A549 (cell line): ENCODE data around the gene APBB2. TPM values are rescaled to one million over a fixed set of nuclear protein-coding genes. Genes with fewer than 3 reads are reported as not detected.
"Not testable (repeated sequence)": the region's sequence is repeated elsewhere in the genome, so short reads cannot be mapped to it uniquely, and the experiment has no call there.

Experiments
- ATAC-seq, 2 experiments: fragments of 200-7000 bp in 1 of 2; fragments of >200 bp in 1 of 2; cut with Nextera tagmentation in 1 of 2; cut with Tn5 transposase in 1 of 2; 3 replicates each; pipeline versions ENCODE4 v1.8.0 to v1.9.1; 2018 to 2020; ENCODE audit warnings: mild to moderate bottlenecking in 1 of 2, moderate library complexity in 1 of 2
- CTCF ChIA-PET: fragments of 300-600 bp; sonication (Branson Sonifier 250); formaldehyde crosslinking; extraction: SDS; loops from one replicate; lab custom pipeline; 2021; ENCODE audit warnings: antibody characterized with exemption, inconsistent platforms; lab: Yijun Ruan, JAX
- POLR2A ChIA-PET: fragments of 350-600 bp; formaldehyde crosslinking; extraction: SDS; loops from one replicate; lab custom pipeline; 2021; ENCODE audit warnings: antibody characterized with exemption, inconsistent platforms; lab: Yijun Ruan, JAX
- DNase-seq, 2 experiments: peaks; one replicate each; pipeline versions ENCODE4 v3.0.0 to v3.0.0-alpha.2; 2011 to 2016; ENCODE audit warnings: low read depth in 1 of 2, low spot score in 1 of 2
- FAIRE-seq: peaks from 2 replicates; lab custom pipeline; 2011; peaks lifted over from hg19 to GRCh38; lab: Jason Lieb, UNC
- H3K27ac ChIP-seq, 2 experiments: fragments of >200 bp; sonication (Bioruptor Twin); formaldehyde crosslinking; 3 replicates each; pipeline ENCODE4 v1.5.1; 2016 to 2017
- H3K4me1 ChIP-seq: fragments of >200 bp; sonication (Bioruptor Twin); formaldehyde crosslinking; 3 replicates; pipeline ENCODE4 v1.6.1; 2016
- H3K4me2 ChIP-seq: fragments of >200 bp; sonication (Bioruptor Twin); formaldehyde crosslinking; 3 replicates; pipeline ENCODE4 v1.6.1; 2016
- H3K4me3 ChIP-seq: fragments of >200 bp; sonication (Bioruptor Twin); formaldehyde crosslinking; 3 replicates; pipeline ENCODE4 v1.5.1; 2016
- H3K9me3 ChIP-seq: fragments of >200 bp; sonication (Bioruptor Twin); formaldehyde crosslinking; 3 replicates; pipeline ENCODE4 v1.6.1; 2016
- EHF ChIP-seq: fragments of 250-450 bp; sonication (Bioruptor Pico); IDR thresholded peaks from 2 replicates; pipeline ENCODE4 v1.5.0; 2020; ENCODE audit warnings: mild to moderate bottlenecking
- EP300 ChIP-seq, 2 experiments: fragments of >200 bp; sonication (Bioruptor Twin); formaldehyde crosslinking; IDR thresholded peaks; 2 replicates in 1 of 2; 3 replicates in 1 of 2; pipeline ENCODE4 v1.6.1; 2016 to 2017
- ESRRA ChIP-seq: fragments of 150-350 bp; IDR thresholded peaks from 2 replicates; pipeline ENCODE4 v1.6.1; 2014; ENCODE audit warnings: mild to moderate bottlenecking, low read length, borderline replicate concordance
- FOSB ChIP-seq: fragments of 250-450 bp; sonication (Bioruptor Pico); IDR thresholded peaks from 2 replicates; pipeline ENCODE4 v1.5.0; 2020; ENCODE audit warnings: mild to moderate bottlenecking, moderate library complexity
- GATA3 ChIP-seq: IDR thresholded peaks from 2 replicates; pipeline ENCODE4 v1.6.1; 2012; ENCODE audit warnings: borderline replicate concordance
- HOXA7 ChIP-seq: fragments of 250-450 bp; sonication (Bioruptor Pico); IDR thresholded peaks from 2 replicates; pipeline ENCODE4 v1.5.0; 2020; ENCODE audit warnings: mild to moderate bottlenecking, moderate library complexity
- HOXB13 ChIP-seq: fragments of 250-450 bp; sonication (Bioruptor Pico); IDR thresholded peaks from 2 replicates; pipeline ENCODE4 v1.5.0; 2020; ENCODE audit warnings: low read depth, mild to moderate bottlenecking, moderate library complexity
- JUNB ChIP-seq: fragments of >200 bp; sonication (Bioruptor Twin); formaldehyde crosslinking; IDR thresholded peaks from 2 replicates; pipeline ENCODE4 v1.6.1; 2016
- MYC ChIP-seq: IDR thresholded peaks from 2 replicates; pipeline ENCODE4 v1.6.1; 2012; ENCODE audit warnings: mild to moderate bottlenecking, inconsistent platforms, low read length, improper control_type of control experiment, borderline replicate concordance
- NPAS2 ChIP-seq: fragments of 250-450 bp; sonication (Bioruptor Pico); IDR thresholded peaks from 2 replicates; pipeline ENCODE4 v1.8.0; 2022; ENCODE audit warnings: mild to moderate bottlenecking, moderate library complexity, borderline replicate concordance
- PHF8 ChIP-seq: fragments of 200-600 bp; sonication (generic); IDR thresholded peaks from 2 replicates; pipeline ENCODE4 v1.6.1; 2016; ENCODE audit warnings: low read depth, mild to moderate bottlenecking, antibody characterized with exemption, moderate library complexity, borderline replicate concordance
- RARB ChIP-seq: fragments of 250-450 bp; sonication (Bioruptor Pico); IDR thresholded peaks from 2 replicates; pipeline ENCODE4 v1.8.0; 2021; ENCODE audit warnings: mild to moderate bottlenecking, moderate library complexity
- RFX5 ChIP-seq: fragments of 450-650 bp; IDR thresholded peaks from 2 replicates; pipeline ENCODE4 v1.7.1; 2014; ENCODE audit warnings: antibody characterized with exemption, mild to moderate bottlenecking, moderate library complexity
- RNF2 ChIP-seq: fragments of 200-600 bp; sonication (generic); IDR thresholded peaks from 2 replicates; pipeline ENCODE4 v1.6.1; 2016; ENCODE audit warnings: low read depth, mild to moderate bottlenecking, antibody characterized with exemption, moderate library complexity, borderline replicate concordance
- SREBF2 ChIP-seq: fragments of 450-650 bp; IDR thresholded peaks from 2 replicates; pipeline ENCODE4 v1.6.1; 2014; ENCODE audit warnings: mild to moderate bottlenecking, moderate library complexity
- TP53 ChIP-seq: fragments of 250-450 bp; sonication (Bioruptor Pico); IDR thresholded peaks from 2 replicates; pipeline ENCODE4 v1.5.0; 2021; ENCODE audit warnings: mild to moderate bottlenecking, moderate library complexity
- ZFP36 ChIP-seq: fragments of 450-650 bp; IDR thresholded peaks from 2 replicates; pipeline ENCODE4 v1.6.1; 2014; ENCODE audit warnings: borderline replicate concordance; ENCODE audit not compliant: partially characterized antibody
- ZNF302 ChIP-seq: fragments of 250-450 bp; sonication (Bioruptor Pico); IDR thresholded peaks from 2 replicates; pipeline ENCODE4 v1.9.0; 2021; ENCODE audit warnings: inconsistent platforms, mild to moderate bottlenecking, moderate library complexity
- ZSCAN20 ChIP-seq: fragments of 250-450 bp; sonication (Bioruptor Pico); IDR thresholded peaks from 2 replicates; pipeline ENCODE4 v1.8.0; 2022; ENCODE audit warnings: mild to moderate bottlenecking, moderate library complexity
- WGBS: methylation state at CpG from one replicate; pipeline ENCODE4 v1.1.6; 2017; ENCODE audit errors: missing lambda C conversion rate; 5-methylcytosine and 5-hydroxymethylcytosine counted together
- polyA plus RNA-seq, 4 experiments: library from polyadenylated mRNA; depleted of rRNA in 3 of 4; stranded (reverse); fragments of >200 nt; fragmentation: RNase III in 1 of 4; extraction: RNeasy Plus Mini Kit Qiagen cat#74134 plus additional on column Dnase treatment in 1 of 4; gene quantifications; 2 replicates in 3 of 4; 3 replicates in 1 of 4; pipeline ENCODE4 v1.2.3, GENCODE V29; 2011 to 2017
- TF ChIP-seq, protein P1 (sequence below): fragments of 250-450 bp; sonication (Bioruptor Pico); IDR thresholded peaks from 2 replicates; pipeline ENCODE4 v1.5.0; 2020; ENCODE audit warnings: low read depth, mild to moderate bottlenecking, moderate library complexity
- TF ChIP-seq, protein P2 (sequence below): fragments of 450-650 bp; IDR thresholded peaks from 2 replicates; pipeline ENCODE4 v1.6.1; 2014; ENCODE audit warnings: antibody characterized with exemption
- TF ChIP-seq, protein P3 (sequence below): fragments of >200 bp; sonication (Bioruptor Twin); formaldehyde crosslinking; IDR thresholded peaks from 3 replicates; pipeline ENCODE4 v1.6.1; 2016
- TF ChIP-seq, protein P4 (sequence below): IDR thresholded peaks from 2 replicates; pipeline ENCODE4 v1.6.1; 2012

The APBB2 gene
- polyA plus RNA-seq, 2 of the 4 experiments (the other 2 are of a cell fraction): 8.3 to 31.9 TPM

DNA sequence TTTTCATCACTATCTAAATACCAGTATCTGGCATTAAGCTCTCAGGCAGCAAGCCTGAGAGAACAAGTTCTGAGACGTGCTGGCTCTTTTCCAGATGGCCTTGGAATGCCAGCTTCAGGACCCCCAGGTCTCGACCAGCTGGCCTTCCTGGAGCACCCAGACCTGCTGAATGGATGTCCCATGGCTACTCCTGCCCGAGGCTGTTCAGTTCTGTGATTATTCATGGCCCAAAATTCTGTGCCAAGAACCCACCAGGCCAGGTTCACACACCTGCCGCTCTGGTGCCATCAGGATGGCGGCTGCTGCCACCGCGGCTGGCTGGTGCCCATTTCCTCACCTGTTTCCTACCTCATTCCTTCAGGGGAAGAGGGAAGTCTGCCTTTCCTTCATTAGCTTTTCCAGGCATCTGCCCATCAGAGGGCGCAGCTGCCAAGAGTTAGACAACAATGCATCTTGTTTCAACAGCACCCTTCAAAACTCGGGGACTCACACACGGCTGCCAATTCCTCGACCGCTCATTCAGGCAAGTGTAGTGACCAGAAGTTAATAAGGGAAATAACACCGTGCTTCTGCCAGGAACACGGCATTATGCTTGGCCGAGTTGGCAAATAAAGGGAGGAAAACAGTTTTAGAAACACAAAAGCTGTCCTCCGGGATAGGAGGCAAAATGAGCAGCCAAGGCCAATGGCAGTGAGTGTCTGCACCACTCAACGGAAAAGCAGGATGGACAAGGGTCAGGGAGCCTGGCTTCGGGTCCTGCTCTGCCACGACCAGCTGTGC lies 290.8 kb downstream of the APBB2 start:
- peaks cover 3% of the 10 kb centered on the region; the same call in 2 of the 3 replicates for H3K4me1 ChIP-seq
- DNase-seq (no peak), ATAC-seq (no peak), FAIRE-seq (no peak)
- no peak overlapping the region for H3K4me3 ChIP-seq
- ChIA-PET POLR2A (interaction anchor here (0.6 to 1.2 kb wide), 2 partner anchors 12 to 293 kb away, joined by 3 to 4 read pairs; no protein-coding TSS in a partner anchor), CTCF (interaction anchor here (0.6 to 9.3 kb wide), 13 partner anchors 8 to 293 kb away, joined by 3 to 135 read pairs (median 4); partner anchors contain the start of gene APBB2)
- H3K9me3 ChIP-seq: no peaks in the 10 kb centered on the region
- no peak overlapping the region for H3K27ac ChIP-seq
- no peak overlapping the region for H3K4me2 ChIP-seq
- TF ChIP-seq HOXB13 (CRISPR knock-in tag) (no peak), PHF8 (no peak), FOSB (CRISPR knock-in tag) (no peak), GATA3 (no peak), MYC (no peak), RFX5 (no peak), RARB (no peak)
- TF ChIP-seq, protein P1, sequence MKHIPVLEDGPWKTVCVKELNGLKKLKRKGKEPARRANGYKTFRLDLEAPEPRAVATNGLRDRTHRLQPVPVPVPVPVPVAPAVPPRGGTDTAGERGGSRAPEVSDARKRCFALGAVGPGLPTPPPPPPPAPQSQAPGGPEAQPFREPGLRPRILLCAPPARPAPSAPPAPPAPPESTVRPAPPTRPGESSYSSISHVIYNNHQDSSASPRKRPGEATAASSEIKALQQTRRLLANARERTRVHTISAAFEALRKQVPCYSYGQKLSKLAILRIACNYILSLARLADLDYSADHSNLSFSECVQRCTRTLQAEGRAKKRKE (CRISPR knock-in tag): no peak
- 85% methylated on average over 18 of the region's 19 CpGs for WGBS

DNA sequence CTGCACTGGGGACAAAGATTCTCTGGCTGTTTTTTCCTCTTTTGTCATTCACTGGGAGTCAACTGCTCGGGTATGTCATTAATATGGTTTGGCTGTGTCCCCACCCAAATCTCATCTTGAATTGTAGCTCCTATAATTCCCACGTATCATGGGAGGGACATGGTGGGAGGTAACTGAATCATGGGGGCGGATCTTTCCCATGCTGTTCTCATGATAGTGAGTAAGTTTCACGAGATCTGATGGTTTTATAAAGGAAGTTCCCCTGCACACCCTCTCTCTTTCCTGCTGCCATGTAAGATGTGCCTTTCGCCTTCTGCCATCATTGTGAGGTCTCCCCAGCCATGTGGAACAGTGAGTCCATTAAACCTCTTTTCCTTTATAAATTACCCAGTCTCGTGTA lies 294.4 kb downstream of the APBB2 start:
- POLR2A ChIA-PET, FAIRE-seq: not testable (repeated sequence)
- 89% methylated on average over 6 of the region's 6 CpGs for WGBS

DNA sequence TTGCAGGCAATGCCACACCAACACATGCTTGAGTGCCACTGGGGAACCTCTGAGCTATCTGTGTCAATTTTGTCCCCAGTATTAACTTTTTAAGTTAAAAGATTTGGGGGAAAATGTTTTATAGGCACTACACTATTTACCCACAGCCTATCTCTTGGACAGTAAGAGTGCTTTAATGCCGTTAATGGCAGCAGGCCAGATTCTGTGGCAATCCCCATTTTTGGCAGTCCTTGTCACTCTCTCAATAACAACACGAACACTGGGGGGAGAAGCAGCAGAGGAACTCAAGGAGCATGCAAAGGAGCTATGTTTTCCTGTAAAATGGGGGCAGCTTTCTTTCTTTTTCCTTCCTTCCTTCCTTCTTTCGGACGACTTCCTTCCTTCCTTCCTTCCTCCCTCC lies 296.0 kb downstream of the APBB2 start:
- Histone ChIP-seq H3K27ac (no peak overlapping the region), H3K9me3 (no peaks in the 10 kb centered on the region), H3K4me1 (peaks cover 9% of the 10 kb centered on the region; the same call in 2 of the 3 replicates), H3K4me3 (no peak overlapping the region), H3K4me2 (no peak overlapping the region)
- ChIA-PET POLR2A (no interaction called here), CTCF (interaction anchor here (1.3 to 2.2 kb wide), 5 partner anchors 10 to 296 kb away, joined by 3 to 8 read pairs (median 7); partner anchors contain the start of gene APBB2)
- FAIRE-seq (no peak), DNase-seq (peak in 1 of 2 experiments; percentile 12), ATAC-seq (0 out of 6 replicates have a peak, but pooled peaks of 1 of the 2 experiments have one; percentile 29)
- WGBS: 50% methylated on average over 4 of the region's 4 CpGs
- TF ChIP-seq JUNB (no peak), SREBF2 (no peak), EP300 (IDR thresholded peaks at IDR 0.05) (no peak), ZFP36 (no peak), TP53 (CRISPR knock-in tag) (no peak), ZSCAN20 (CRISPR knock-in tag) (no peak), RNF2 (no peak), ESRRA (no peak), NPAS2 (CRISPR knock-in tag) (no peak), EHF (no peak), ZNF302 (no peak), HOXA7 (no peak)
- TF ChIP-seq, protein P2, sequence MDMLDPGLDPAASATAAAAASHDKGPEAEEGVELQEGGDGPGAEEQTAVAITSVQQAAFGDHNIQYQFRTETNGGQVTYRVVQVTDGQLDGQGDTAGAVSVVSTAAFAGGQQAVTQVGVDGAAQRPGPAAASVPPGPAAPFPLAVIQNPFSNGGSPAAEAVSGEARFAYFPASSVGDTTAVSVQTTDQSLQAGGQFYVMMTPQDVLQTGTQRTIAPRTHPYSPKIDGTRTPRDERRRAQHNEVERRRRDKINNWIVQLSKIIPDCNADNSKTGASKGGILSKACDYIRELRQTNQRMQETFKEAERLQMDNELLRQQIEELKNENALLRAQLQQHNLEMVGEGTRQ: no peak
- TF ChIP-seq, protein P3, sequence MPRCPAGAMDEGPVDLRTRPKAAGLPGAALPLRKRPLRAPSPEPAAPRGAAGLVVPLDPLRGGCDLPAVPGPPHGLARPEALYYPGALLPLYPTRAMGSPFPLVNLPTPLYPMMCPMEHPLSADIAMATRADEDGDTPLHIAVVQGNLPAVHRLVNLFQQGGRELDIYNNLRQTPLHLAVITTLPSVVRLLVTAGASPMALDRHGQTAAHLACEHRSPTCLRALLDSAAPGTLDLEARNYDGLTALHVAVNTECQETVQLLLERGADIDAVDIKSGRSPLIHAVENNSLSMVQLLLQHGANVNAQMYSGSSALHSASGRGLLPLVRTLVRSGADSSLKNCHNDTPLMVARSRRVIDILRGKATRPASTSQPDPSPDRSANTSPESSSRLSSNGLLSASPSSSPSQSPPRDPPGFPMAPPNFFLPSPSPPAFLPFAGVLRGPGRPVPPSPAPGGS: no peak
- TF ChIP-seq, protein P4, sequence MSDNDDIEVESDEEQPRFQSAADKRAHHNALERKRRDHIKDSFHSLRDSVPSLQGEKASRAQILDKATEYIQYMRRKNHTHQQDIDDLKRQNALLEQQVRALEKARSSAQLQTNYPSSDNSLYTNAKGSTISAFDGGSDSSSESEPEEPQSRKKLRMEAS: no peak

More for the DNA sequence above, 294.4 kb downstream of the APBB2 start:
- not testable (repeated sequence) for H3K4me2 ChIP-seq, H3K27ac ChIP-seq, H3K4me1 ChIP-seq, H3K9me3 ChIP-seq, DNase-seq, ATAC-seq, H3K4me3 ChIP-seq
- CTCF ChIA-PET: interaction anchor here (4.0 kb wide), 1 partner anchor 8 kb away, joined by 17 read pairs; no protein-coding TSS in a partner anchor
